GM12878 (cell line): ENCODE measurements around the gene LRP10. TPM values are rescaled to one million over a fixed set of nuclear protein-coding genes. Genes with fewer than 3 reads are reported as not detected.

Experiments used
- ATAC-seq: fragments of 200-7000 bp; cut with Tn5 transposase; 3 replicates; pipeline ENCODE4 v1.9.1; 2020; ENCODE audit warnings: mild to moderate bottlenecking, moderate library complexity
- BruUV-seq: library from RNA; stranded (reverse); fragments of 400-500 nt; replicated peaks from 2 replicates; lab custom pipeline; 2021; lab: Mats Ljungman, UMichigan
- CTCF ChIA-PET: fragments of 300-600 bp; sonication (Branson Sonifier 250); formaldehyde crosslinking; extraction: SDS; loops from one replicate; lab custom pipeline; 2021; ENCODE audit warnings: inconsistent platforms; lab: Yijun Ruan, JAX
- POLR2A ChIA-PET: fragments of 350-600 bp; formaldehyde crosslinking; extraction: SDS; loops from one replicate; lab custom pipeline; 2021; ENCODE audit warnings: inconsistent platforms; lab: Charles Lee
- RAD21 ChIA-PET: fragments of 300-600 bp; sonication (Branson Sonifier 250); formaldehyde crosslinking; loops from one replicate; lab custom pipeline; 2023; ENCODE audit warnings: antibody characterized with exemption; ENCODE audit not compliant: unreplicated experiment; lab: Charles Lee
- SMC1A ChIA-PET: fragments of 300-600 bp; sonication (Branson Sonifier 250); formaldehyde crosslinking; loops from one replicate; lab custom pipeline; 2023; ENCODE audit not compliant: unreplicated experiment, uncharacterized antibody; lab: Charles Lee
- DNase-seq: peaks from one replicate; pipeline ENCODE4 v3.0.0-alpha.2; 2011; ENCODE audit warnings: low read depth, low spot score
- FAIRE-seq: peaks from 3 replicates; lab custom pipeline; 2011; peaks lifted over from hg19 to GRCh38; lab: Jason Lieb, UNC
- H2AFZ ChIP-seq: 2 replicates; pipeline ENCODE4 v1.6.0; 2011; ENCODE audit warnings: low read depth, low read length, control low read depth; ENCODE audit not compliant: control insufficient read depth
- H3K27ac ChIP-seq: 2 replicates; pipeline ENCODE4 v1.5.1; 2011; ENCODE audit warnings: control low read depth; ENCODE audit not compliant: control insufficient read depth, insufficient read depth
- H3K27me3 ChIP-seq, 2 experiments: replicated peaks in 1 of 2; 2 replicates each; pipeline versions ENCODE4 v1.6.0 to v1.6.1; 2011; ENCODE audit warnings: low read length in 1 of 2; ENCODE audit not compliant: control insufficient read depth in 2 of 2, insufficient read depth in 2 of 2
- H3K36me3 ChIP-seq, 2 experiments: 2 replicates each; pipeline ENCODE4 v1.5.1; 2011; ENCODE audit warnings: low read length in 1 of 2; ENCODE audit not compliant: control insufficient read depth in 2 of 2, insufficient read depth in 2 of 2
- H3K4me1 ChIP-seq: 2 replicates; pipeline ENCODE4 v1.6.1; 2011; ENCODE audit warnings: mild to moderate bottlenecking, low read length, moderate library complexity, mixed read lengths; ENCODE audit not compliant: control insufficient read depth, insufficient read depth
- H3K4me2 ChIP-seq: 2 replicates; pipeline ENCODE4 v1.6.0; 2011; ENCODE audit warnings: control low read depth; ENCODE audit not compliant: control insufficient read depth, insufficient read depth
- H3K4me3 ChIP-seq: fragments of 200-600 bp; sonication (generic); 2 replicates; pipeline ENCODE4 v1.5.1; 2016
- H3K79me2 ChIP-seq: 2 replicates; pipeline ENCODE4 v1.6.0; 2011; ENCODE audit warnings: low read length; ENCODE audit not compliant: control insufficient read depth, insufficient read depth
- H3K9ac ChIP-seq: 2 replicates; pipeline ENCODE4 v1.8.0; 2011; ENCODE audit warnings: low read length, control low read depth, mixed read lengths; ENCODE audit not compliant: control insufficient read depth, insufficient read depth
- H3K9me3 ChIP-seq: replicated peaks from 3 replicates; pipeline ENCODE4 v1.5.1; 2011; ENCODE audit warnings: mild to moderate bottlenecking, low read length; ENCODE audit not compliant: control insufficient read depth, insufficient read depth
- H4K20me1 ChIP-seq: 2 replicates; pipeline ENCODE4 v1.6.0; 2011; ENCODE audit not compliant: control insufficient read depth, insufficient read depth
- ATF7 ChIP-seq: fragments of 450-650 bp; IDR thresholded peaks from 2 replicates; pipeline ENCODE4 v1.6.1; 2016; ENCODE audit warnings: low read depth, mild to moderate bottlenecking
- CBX3 ChIP-seq: fragments of 200-600 bp; sonication (generic); IDR thresholded peaks from 2 replicates; pipeline ENCODE4 v1.6.1; 2016; ENCODE audit warnings: low read depth, borderline replicate concordance
- DPF2 ChIP-seq: fragments of 450-650 bp; IDR thresholded peaks from 2 replicates; pipeline ENCODE4 v1.6.1; 2017; ENCODE audit warnings: mild to moderate bottlenecking
- EP300 ChIP-seq, 2 experiments: fragments of 150-350 bp in 1 of 2; IDR thresholded peaks; 2 replicates each; pipeline ENCODE4 v1.6.1; 2011 to 2012; ENCODE audit warnings: low read depth in 2 of 2, low read length in 2 of 2, borderline replicate concordance in 1 of 2, improper control_type of control experiment in 1 of 2, inconsistent platforms in 1 of 2; ENCODE audit not compliant: control insufficient read depth in 1 of 2
- IKZF1 ChIP-seq: fragments of 450-650 bp; conservative IDR thresholded peaks from 2 replicates; pipeline ENCODE4 v1.6.1; 2017; ENCODE audit warnings: antibody characterized with exemption, mild to moderate bottlenecking
- NFIC ChIP-seq: IDR thresholded peaks from 2 replicates; pipeline ENCODE4 v1.6.1; 2012; ENCODE audit warnings: low read depth, mild to moderate bottlenecking, inconsistent platforms, low read length, moderate library complexity
- WGBS: methylation state at CpG from one replicate; pipeline ENCODE4 v1.1.6; 2016; ENCODE audit warnings: low lambda C conversion rate; ENCODE audit not compliant: insufficient replicate concordance, insufficient coverage; ENCODE audit errors: missing lambda C conversion rate; 5-methylcytosine and 5-hydroxymethylcytosine counted together
- in situ Hi-C: fragments of 300-500 bp; cut with MboI; formaldehyde crosslinking; loops from 9 replicates; pipeline ENCODE4 v1.14.3; 2018; ENCODE audit warnings: mixed read lengths
- intact Hi-C: fragments of 100-400 bp; cut with micrococcal nuclease; formaldehyde crosslinking; loops from one replicate; pipeline ENCODE4 v1.14.2; 2022; ENCODE audit not compliant: unreplicated experiment
- polyA plus RNA-seq, 11 experiments: library from polyadenylated mRNA; depleted of rRNA in 4 of 11; unstranded in 6 of 11; stranded (reverse) in 5 of 11; fragments of >200 nt; fragmentation: Nextera tagmentation in 4 of 11; fragmentation: Illumina TruSeq in 1 of 11; extraction: Ambion mirVana in 4 of 11; extraction: Trizol in 1 of 11; gene quantifications; 1 replicate in 1 of 11; 2 replicates in 10 of 11; pipeline versions ENCODE4 v1.2.1 to v1.2.3, GENCODE V29; 2011 to 2016; ENCODE audit warnings: inconsistent platforms in 2 of 11, missing spikeins in 2 of 11, low read depth in 1 of 11
- total RNA-seq, 4 experiments: library from RNA; depleted of rRNA in 3 of 4; stranded (reverse); fragments of >200 nt in 3 of 4; fragmentation: Illumina TruSeq in 1 of 4; extraction: Trizol in 1 of 4; gene quantifications; 2 replicates each; pipeline versions ENCODE4 v1.2.1 to v1.2.3, GENCODE V29; 2013 to 2021
- TF ChIP-seq, protein P1 (sequence below): fragments of 450-650 bp; IDR thresholded peaks from 2 replicates; pipeline ENCODE4 v1.6.1; 2017; ENCODE audit warnings: antibody characterized with exemption, mild to moderate bottlenecking, moderate library complexity
- TF ChIP-seq, protein P2 (sequence below): IDR thresholded peaks from 2 replicates; pipeline ENCODE4 v1.6.1; 2012; ENCODE audit warnings: low read depth, low read length, improper control_type of control experiment
- TF ChIP-seq, protein P3 (sequence below): fragments of 450-650 bp; IDR thresholded peaks from 2 replicates; pipeline ENCODE4 v1.6.1; 2017; ENCODE audit warnings: mild to moderate bottlenecking, moderate library complexity

LRP10 gene
- total and polyA plus RNA-seq, 10 of the 15 experiments (the other 5 are each of a cell fraction or from before 2014, with no cell fraction given), result 3.0 to 56.9 (median 20.9) TPM

DNA sequence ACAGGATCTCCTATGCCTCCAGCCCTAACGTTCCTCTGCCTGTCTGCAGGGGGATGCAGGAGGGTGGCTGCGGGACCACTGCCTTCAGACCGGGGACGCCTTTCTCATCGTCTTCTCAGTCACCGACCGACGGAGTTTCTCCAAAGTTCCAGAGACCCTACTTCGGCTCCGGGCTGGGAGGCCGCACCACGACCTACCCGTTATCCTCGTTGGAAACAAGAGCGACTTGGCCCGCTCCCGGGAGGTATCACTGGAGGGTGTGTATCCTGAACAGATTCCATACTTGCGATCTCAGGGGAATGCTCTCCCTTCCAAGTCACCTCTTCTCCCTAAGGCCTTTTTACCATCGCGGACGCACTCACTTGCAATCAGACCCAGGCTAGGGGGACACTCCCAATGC is 14.4 kb downstream of the LRP10 start:
- no peaks in the 10 kb centered on the region for H3K36me3 ChIP-seq
- 95% methylated on average over 21 of the region's 21 CpGs for WGBS
- TF ChIP-seq, protein P1, sequence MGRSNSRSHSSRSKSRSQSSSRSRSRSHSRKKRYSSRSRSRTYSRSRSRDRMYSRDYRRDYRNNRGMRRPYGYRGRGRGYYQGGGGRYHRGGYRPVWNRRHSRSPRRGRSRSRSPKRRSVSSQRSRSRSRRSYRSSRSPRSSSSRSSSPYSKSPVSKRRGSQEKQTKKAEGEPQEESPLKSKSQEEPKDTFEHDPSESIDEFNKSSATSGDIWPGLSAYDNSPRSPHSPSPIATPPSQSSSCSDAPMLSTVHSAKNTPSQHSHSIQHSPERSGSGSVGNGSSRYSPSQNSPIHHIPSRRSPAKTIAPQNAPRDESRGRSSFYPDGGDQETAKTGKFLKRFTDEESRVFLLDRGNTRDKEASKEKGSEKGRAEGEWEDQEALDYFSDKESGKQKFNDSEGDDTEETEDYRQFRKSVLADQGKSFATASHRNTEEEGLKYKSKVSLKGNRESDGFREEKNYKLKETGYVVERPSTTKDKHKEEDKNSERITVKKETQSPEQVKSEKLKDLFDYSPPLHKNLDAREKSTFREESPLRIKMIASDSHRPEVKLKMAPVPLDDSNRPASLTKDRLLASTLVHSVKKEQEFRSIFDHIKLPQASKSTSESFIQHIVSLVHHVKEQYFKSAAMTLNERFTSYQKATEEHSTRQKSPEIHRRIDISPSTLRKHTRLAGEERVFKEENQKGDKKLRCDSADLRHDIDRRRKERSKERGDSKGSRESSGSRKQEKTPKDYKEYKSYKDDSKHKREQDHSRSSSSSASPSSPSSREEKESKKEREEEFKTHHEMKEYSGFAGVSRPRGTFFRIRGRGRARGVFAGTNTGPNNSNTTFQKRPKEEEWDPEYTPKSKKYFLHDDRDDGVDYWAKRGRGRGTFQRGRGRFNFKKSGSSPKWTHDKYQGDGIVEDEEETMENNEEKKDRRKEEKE, result no peak
- TF ChIP-seq CBX3, result no peak
- no peak for TF ChIP-seq EP300 (IDR thresholded peaks at IDR 0.05; ENCODE audit: borderline replicate concordance in 1 of 2, control insufficient read depth in 1 of 2, low read depth in 2 of 2, low read length in 2 of 2)
- no peak for TF ChIP-seq ATF7
- TF ChIP-seq NFIC, result no peak
- TF ChIP-seq, protein P2, sequence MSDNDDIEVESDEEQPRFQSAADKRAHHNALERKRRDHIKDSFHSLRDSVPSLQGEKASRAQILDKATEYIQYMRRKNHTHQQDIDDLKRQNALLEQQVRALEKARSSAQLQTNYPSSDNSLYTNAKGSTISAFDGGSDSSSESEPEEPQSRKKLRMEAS, result no peak
- TF ChIP-seq, protein P3, sequence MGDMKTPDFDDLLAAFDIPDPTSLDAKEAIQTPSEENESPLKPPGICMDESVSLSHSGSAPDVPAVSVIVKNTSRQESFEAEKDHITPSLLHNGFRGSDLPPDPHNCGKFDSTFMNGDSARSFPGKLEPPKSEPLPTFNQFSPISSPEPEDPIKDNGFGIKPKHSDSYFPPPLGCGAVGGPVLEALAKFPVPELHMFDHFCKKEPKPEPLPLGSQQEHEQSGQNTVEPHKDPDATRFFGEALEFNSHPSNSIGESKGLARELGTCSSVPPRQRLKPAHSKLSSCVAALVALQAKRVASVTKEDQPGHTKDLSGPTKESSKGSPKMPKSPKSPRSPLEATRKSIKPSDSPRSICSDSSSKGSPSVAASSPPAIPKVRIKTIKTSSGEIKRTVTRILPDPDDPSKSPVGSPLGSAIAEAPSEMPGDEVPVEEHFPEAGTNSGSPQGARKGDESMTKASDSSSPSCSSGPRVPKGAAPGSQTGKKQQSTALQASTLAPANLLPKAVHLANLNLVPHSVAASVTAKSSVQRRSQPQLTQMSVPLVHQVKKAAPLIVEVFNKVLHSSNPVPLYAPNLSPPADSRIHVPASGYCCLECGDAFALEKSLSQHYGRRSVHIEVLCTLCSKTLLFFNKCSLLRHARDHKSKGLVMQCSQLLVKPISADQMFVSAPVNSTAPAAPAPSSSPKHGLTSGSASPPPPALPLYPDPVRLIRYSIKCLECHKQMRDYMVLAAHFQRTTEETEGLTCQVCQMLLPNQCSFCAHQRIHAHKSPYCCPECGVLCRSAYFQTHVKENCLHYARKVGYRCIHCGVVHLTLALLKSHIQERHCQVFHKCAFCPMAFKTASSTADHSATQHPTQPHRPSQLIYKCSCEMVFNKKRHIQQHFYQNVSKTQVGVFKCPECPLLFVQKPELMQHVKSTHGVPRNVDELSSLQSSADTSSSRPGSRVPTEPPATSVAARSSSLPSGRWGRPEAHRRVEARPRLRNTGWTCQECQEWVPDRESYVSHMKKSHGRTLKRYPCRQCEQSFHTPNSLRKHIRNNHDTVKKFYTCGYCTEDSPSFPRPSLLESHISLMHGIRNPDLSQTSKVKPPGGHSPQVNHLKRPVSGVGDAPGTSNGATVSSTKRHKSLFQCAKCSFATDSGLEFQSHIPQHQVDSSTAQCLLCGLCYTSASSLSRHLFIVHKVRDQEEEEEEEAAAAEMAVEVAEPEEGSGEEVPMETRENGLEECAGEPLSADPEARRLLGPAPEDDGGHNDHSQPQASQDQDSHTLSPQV, result no peak
- no peak for TF ChIP-seq IKZF1
- no peak for TF ChIP-seq DPF2
- TF ChIP-seq, all 136 proteins: peak for 0
- no peak overlapping the region for H3K27ac ChIP-seq
- H3K27me3 ChIP-seq, result no peaks in the 10 kb centered on the region
- intact Hi-C loops (no loop called here), in situ Hi-C loops (no loop called here)
- ChIA-PET SMC1A (interaction anchor here (1.0 to 9.5 kb wide), 5 partner anchors 10 to 43 kb away, joined by 3 to 110 read pairs (median 4); partner anchors contain the start of genes LRP10, PRMT5 and RBM23), RAD21 (interaction anchor here (0.9 to 4.1 kb wide), 8 partner anchors 8 to 315 kb away, joined by 3 to 43 read pairs (median 4); partner anchors contain the start of genes LRP10, OXA1L and RBM23), POLR2A (interaction anchor here (0.5 to 6.0 kb wide), 4 partner anchors 14 to 314 kb away, joined by 4 to 51 read pairs (median 24); partner anchors contain the start of genes LRP10 and RBM23), CTCF (interaction anchor here (0.6 to 10.8 kb wide), 12 partner anchors 10 to 329 kb away, joined by 3 to 174 read pairs (median 4); partner anchors contain the start of genes LRP10 and RBM23)
- H4K20me1 ChIP-seq, result no peaks in the 10 kb centered on the region
- peak overlapping the region; percentile 84 for H2AFZ ChIP-seq
- H3K4me2 ChIP-seq, result peak overlapping the region; percentile 89
- H3K9ac ChIP-seq, result no peak overlapping the region; the same call in 1 of the 2 replicates
- no TSS peak for BruUV-seq
- peaks cover 5% of the 10 kb centered on the region for H3K79me2 ChIP-seq
- DNase-seq, result no peak
- no peak for ATAC-seq
- FAIRE-seq, result no peak
- H3K9me3 ChIP-seq, result no peaks in the 10 kb centered on the region
- peaks cover 35% of the 10 kb centered on the region for H3K4me1 ChIP-seq
- H3K4me3 ChIP-seq, result peak overlapping the region; percentile 36
